HFF-Myc (cell line): Measurements from ENCODE around the gene CAPS2.
"Not testable (repeated sequence)": the region's sequence is repeated elsewhere in the genome, so short reads cannot be mapped to it uniquely, and the experiment has no call there.

Experiments used
- DNase-seq: peaks from one replicate; pipeline ENCODE4 v3.0.0-alpha.2; 2011; ENCODE audit warnings: low read depth; ENCODE audit errors: extremely low read depth
- H3K4me3 ChIP-seq: replicated peaks from 2 replicates; pipeline ENCODE4 v1.5.1; 2011; ENCODE audit warnings: low read depth, mild to moderate bottlenecking, control low read depth, low read length
- TF ChIP-seq, protein P1 (sequence below): IDR thresholded peaks from 2 replicates; pipeline ENCODE4 v1.5.1; 2012; ENCODE audit warnings: mild to moderate bottlenecking, low read depth, low read length, control low read depth; ENCODE audit errors: missing control alignments

The CAPS2 gene

DNA sequence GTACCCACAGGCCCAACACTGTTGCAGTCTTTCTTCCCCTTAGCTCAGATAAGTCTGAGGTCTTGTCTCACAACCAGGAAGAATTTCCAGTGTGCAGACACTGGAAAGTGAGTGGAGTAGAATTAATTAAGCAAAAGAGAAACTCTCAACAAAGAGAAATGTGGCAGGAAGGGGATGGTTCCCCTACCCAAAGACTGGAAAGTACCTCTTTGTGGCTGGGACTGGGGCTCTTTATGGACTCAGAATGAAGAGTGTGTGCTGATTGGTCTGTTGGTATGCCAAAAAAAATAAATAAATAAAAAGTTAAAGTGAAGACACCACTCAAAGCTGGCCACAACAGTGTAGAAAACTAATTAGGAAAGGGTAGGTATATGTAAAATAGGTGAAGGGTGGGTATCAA, 30.8 kb upstream of the CAPS2 start:
- H3K4me3 ChIP-seq, result no peak overlapping the region
- TF ChIP-seq, protein P1, sequence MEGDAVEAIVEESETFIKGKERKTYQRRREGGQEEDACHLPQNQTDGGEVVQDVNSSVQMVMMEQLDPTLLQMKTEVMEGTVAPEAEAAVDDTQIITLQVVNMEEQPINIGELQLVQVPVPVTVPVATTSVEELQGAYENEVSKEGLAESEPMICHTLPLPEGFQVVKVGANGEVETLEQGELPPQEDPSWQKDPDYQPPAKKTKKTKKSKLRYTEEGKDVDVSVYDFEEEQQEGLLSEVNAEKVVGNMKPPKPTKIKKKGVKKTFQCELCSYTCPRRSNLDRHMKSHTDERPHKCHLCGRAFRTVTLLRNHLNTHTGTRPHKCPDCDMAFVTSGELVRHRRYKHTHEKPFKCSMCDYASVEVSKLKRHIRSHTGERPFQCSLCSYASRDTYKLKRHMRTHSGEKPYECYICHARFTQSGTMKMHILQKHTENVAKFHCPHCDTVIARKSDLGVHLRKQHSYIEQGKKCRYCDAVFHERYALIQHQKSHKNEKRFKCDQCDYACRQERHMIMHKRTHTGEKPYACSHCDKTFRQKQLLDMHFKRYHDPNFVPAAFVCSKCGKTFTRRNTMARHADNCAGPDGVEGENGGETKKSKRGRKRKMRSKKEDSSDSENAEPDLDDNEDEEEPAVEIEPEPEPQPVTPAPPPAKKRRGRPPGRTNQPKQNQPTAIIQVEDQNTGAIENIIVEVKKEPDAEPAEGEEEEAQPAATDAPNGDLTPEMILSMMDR, result no peak

DNA sequence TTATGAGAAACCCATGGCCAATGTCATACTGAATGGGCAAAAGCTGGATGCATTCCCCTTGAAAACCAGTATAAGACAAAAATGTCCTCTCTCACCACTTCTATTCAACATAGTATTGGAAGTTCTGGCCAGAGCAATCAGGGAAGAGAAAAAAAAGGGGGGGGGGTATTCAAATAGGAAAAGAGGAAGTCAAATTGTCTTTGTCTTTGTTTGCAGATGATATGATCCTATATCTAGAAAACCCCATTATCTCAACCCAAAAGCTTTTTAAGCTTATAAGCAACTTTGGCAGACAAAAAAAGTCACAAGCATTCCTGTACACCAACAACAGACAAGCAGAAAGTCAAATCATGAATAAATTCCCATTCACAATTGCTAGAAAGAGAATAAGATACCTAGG, 23.9 kb upstream of the CAPS2 start:
- no peak overlapping the region for H3K4me3 ChIP-seq
- no peak for DNase-seq
- TF ChIP-seq, protein P1, result no peak

More for the DNA sequence above, 30.8 kb upstream of the CAPS2 start:
- no peak for DNase-seq

DNA sequence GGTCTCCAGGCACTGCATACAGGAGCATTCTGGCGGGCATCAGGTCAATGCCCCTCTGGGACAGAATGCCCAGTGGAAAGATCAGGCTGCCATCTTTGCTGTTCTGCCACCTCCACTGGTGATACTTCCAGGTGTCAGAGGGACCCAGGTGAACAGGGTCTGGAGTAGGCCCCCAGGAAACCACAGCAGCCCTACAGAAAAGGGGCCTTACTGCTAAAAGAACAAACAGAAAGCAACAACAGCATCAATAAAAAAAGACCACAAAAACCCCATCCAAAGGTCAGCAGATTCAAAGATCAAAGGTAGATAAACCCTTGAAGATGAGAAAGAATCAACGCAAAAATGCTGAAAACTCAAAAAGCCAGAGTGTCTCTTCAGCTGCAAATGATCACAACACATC, 20.3 kb upstream of the CAPS2 start:
- no peak for DNase-seq
- no peak overlapping the region for H3K4me3 ChIP-seq
- TF ChIP-seq, protein P1, result no peak

DNA sequence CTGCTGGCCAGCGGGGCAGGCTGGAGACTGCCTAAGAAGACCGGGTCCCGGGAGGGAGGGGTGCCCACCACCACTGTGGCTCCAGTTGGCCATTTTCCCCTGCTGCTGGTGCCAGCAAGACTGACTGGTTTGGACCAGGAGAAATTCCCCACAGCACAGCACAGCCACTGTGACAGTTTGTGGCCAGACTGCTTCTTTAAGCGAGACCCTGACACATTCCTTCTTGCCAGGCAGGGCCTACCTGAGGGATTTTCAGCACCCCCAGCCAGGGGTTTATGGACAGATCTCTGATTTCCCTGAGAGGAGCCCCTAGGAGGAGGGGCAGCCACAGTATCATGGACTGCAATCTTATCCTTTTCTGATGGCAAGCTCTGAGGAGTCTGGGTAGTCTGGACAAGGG, 19.8 kb upstream of the CAPS2 start:
- H3K4me3 ChIP-seq, result no peak overlapping the region
- TF ChIP-seq, protein P1, result no peak
- DNase-seq, result no peak

DNA sequence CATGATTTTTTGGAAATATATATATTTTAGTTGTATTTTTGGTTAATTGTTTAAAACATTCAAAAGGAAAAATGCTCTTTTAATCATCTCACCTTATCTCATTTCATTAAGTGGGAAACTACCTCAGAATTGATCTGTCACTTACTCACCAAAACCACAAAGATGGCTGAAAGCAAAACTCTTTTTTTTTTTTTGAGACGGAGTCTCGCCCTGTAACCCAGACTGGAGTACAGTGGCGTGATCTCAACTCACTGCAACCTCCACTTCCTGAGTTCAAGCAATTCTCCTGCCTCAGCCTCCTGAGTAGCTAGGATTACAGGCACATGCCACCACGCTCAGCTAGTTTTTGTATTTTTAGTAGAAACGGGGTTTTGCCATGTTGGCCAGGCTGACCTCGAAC, 16.1 kb upstream of the CAPS2 start:
- H3K4me3 ChIP-seq, DNase-seq: not testable (repeated sequence)

DNA sequence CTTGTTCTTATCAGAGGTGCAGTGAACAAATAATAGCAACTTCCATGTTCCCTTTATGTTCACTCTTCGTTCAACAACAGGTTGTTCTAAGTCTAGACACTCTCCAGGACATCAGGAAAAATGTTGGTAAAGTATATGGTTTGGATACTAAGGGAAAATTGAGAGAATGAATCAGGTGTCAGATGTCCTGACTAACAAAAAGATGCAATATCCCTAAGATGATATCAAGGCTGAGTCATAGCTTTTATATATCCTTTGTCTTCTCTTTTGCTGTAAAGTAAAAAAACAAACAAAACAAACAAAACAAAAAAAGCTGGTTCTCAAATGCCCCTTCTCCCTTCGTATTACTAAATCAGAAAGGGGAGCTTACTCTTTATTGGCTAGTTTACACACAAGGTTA, 15.4 kb upstream of the CAPS2 start:
- TF ChIP-seq, protein P1, result no peak
- H3K4me3 ChIP-seq, result no peak overlapping the region
- no peak for DNase-seq

DNA sequence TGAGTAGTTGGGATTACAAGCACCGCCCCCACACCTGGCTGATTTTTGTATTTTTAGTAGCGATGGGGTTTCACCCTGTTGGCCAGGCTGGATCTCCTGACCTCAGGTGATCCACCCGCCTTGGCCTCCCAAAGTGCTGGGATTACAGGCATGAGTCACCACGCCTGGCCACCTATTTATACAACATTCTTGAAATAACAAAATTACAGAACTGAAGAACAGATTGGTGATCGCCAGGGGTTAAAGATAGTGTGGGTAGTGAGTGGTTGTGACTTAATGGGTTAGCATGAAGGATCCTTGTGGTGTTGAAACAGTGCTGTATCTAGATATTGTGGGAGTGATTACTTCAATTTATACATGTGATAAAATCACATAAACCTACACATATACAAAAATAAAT, 11.7 kb upstream of the CAPS2 start:
- H3K4me3 ChIP-seq, result no peak overlapping the region
- DNase-seq, result no peak
- TF ChIP-seq, protein P1, result no peak
